Hippocampal formation (tissue), 2 donors: ENCODE results near the gene PSAPL1.
"Not testable (repeated sequence)": the region's sequence is repeated elsewhere in the genome, so short reads cannot be mapped to it uniquely, and the experiment has no call there.

Source experiments
- DNase-seq, 2 donors: peaks; one replicate each; lab custom pipeline; 2025; lab: John Stamatoyannopoulos, UW

The PSAPL1 gene

GRCh38 chr4:7458477-7458876 lies 23.7 kb upstream of the PSAPL1 start:
- DNase-seq, result no peak

- no peak for DNase-seq
Measured at GRCh38 chr4:7458066-7458425, 23.3 kb upstream of the PSAPL1 start.

GRCh38 chr4:7457201-7458065 lies 22.7 kb upstream of the PSAPL1 start:
- no peak for DNase-seq

GRCh38 chr4:7452802-7453201 lies 18.1 kb upstream of the PSAPL1 start:
- DNase-seq, result not testable (repeated sequence)

GRCh38 chr4:7451800-7452199 lies 17.1 kb upstream of the PSAPL1 start:
- DNase-seq, result no peak

- DNase-seq, result no peak
Measured at GRCh38 chr4:7451434-7451789, 16.7 kb upstream of the PSAPL1 start.

- DNase-seq, result no peak
Measured at GRCh38 chr4:7450775-7451433, 16.2 kb upstream of the PSAPL1 start.

GRCh38 chr4:7448036-7448435 lies 13.3 kb upstream of the PSAPL1 start:
- DNase-seq, result no peak

GRCh38 chr4:7447236-7447635 lies 12.5 kb upstream of the PSAPL1 start:
- no peak for DNase-seq

GRCh38 chr4:7444731-7445130 lies 10.0 kb upstream of the PSAPL1 start:
- DNase-seq, result no peak

GRCh38 chr4:7444314-7444713 lies 9.6 kb upstream of the PSAPL1 start:
- no peak for DNase-seq

- DNase-seq, result no peak
Measured at GRCh38 chr4:7442574-7443162, 7.9 kb upstream of the PSAPL1 start.

GRCh38 chr4:7441201-7441600 lies 6.5 kb upstream of the PSAPL1 start:
- DNase-seq, result no peak

GRCh38 chr4:7439699-7440098 lies 5.0 kb upstream of the PSAPL1 start:
- DNase-seq, result no peak

GRCh38 chr4:7436256-7436655 lies 1.5 kb upstream of the PSAPL1 start:
- DNase-seq, result no peak

- no peak for DNase-seq
Measured at GRCh38 chr4:7435471-7436061, 836 bp upstream of the PSAPL1 start.

- no peak for DNase-seq
Measured at GRCh38 chr4:7434141-7434765, 477 bp downstream of the PSAPL1 start.

GRCh38 chr4:7433376-7434140 lies 1.2 kb downstream of the PSAPL1 start:
- no peak for DNase-seq

- DNase-seq, result no peak
Measured at GRCh38 chr4:7432531-7433375, 2.0 kb downstream of the PSAPL1 start.

GRCh38 chr4:7431696-7432530 lies 2.8 kb downstream of the PSAPL1 start:
- DNase-seq, result no peak
